ENCODE data around the gene NDRG4.

Gene NDRG4

DNA sequence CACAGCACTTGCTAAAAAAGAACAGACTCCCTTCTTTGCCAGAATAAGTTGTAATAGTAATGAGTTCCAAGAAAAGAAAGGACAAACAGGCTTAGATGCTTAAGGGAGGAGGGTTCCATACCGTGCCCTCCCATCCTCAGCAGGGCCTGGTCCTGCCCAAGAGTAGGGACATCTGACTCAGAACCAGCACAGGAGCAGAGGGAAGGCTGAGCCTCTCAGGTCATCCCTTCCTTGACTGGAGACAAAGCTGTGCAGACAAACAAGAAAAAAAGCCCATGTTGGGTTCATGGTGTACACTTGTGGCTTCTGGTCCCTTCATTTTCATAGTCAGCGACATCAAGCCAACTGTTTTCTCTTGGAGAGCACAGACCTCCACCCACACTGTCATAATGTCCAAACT, 44.2 kb upstream of the NDRG4 start:
- no peak for TF ChIP-seq CTCF (IDR thresholded peaks at IDR 0.05; ENCODE audit: extremely low read depth, missing control alignments)
- DNase-seq (ENCODE audit: low spot score) = no peak

DNA sequence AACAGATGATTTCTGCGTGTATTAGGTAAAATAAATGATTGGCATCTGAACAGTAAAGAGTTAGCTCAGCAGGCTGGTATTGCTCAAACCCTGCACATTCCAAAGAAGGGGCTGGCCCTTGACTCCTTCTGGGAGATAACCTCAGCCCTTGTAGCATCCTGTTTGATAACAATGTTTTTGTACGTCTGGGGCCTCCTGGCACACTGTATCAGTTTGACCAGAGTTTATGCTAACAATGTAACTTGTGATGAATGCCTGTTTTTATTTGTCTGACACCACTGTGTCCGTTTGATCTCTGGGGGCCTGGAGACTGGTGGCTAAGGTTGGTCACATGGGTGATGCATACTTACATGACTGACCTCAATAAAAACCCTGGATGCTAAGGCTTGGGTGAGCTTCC, 43.8 kb upstream of the NDRG4 start:
- no peak for DNase-seq (ENCODE audit: low spot score)
- no peak for TF ChIP-seq CTCF (IDR thresholded peaks at IDR 0.05; ENCODE audit: extremely low read depth, missing control alignments)

DNA sequence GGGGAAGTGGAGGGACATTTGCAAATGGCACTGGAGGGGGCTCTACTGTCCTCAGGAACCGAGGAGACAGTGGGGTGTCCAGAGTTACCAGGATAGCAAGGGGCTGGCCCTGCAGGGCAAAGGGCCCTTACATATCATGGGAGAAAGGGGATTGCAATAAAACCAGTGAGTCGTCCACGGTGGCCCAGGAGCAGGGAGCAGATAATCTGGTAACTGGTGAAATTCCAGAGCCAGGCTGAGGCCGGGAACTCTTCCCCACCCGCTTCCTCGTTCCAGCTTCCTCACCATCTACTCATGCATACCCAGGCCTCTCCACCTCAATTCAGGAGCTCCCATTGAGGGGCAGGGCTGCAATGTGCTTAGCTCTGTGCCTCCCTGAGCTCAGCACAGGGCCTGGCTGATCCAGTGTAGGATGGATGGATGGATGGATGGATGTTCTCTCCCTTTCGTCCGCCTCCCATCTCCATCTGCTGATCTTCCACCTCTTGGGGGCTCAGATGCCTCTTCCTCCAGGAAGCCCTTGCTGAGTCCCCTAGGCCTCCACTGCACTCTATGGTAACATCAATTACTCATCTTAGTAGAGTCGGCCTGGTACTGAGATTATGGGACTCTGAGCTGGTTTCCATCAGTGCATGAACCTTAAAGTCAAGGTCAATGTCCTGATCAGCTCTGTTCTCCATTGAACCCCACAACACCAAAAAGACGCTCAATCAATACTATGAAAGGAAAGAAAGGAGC, 41.2 kb upstream of the NDRG4 start:
- no peak for TF ChIP-seq CTCF (IDR thresholded peaks at IDR 0.05; ENCODE audit: extremely low read depth, missing control alignments)
- no peak for DNase-seq (ENCODE audit: low spot score)

- TF ChIP-seq CTCF (IDR thresholded peaks at IDR 0.05; ENCODE audit: extremely low read depth, missing control alignments) = no peak
- no peak for DNase-seq (ENCODE audit: low spot score)
Measured at GRCh38 chr16:58459344-58460218, 40.4 kb upstream of the NDRG4 start.

GRCh38 chr16:58460219-58460610, 39.7 kb upstream of the NDRG4 start:
- no peak for DNase-seq (ENCODE audit: low spot score)
- TF ChIP-seq CTCF (IDR thresholded peaks at IDR 0.05; ENCODE audit: extremely low read depth, missing control alignments) = no peak

- DNase-seq (ENCODE audit: low spot score) = no peak
- no peak for TF ChIP-seq CTCF (IDR thresholded peaks at IDR 0.05; ENCODE audit: extremely low read depth, missing control alignments)
Measured at GRCh38 chr16:58461056-58461455, 38.9 kb upstream of the NDRG4 start.

- DNase-seq (ENCODE audit: low spot score) = no peak
- no peak for TF ChIP-seq CTCF (IDR thresholded peaks at IDR 0.05; ENCODE audit: extremely low read depth, missing control alignments)
Measured at GRCh38 chr16:58461640-58462039, 38.3 kb upstream of the NDRG4 start.

Measured in GM20000 (cell line).